DND-41 (cell line): ENCODE measurements around the gene SMARCB1.

Experiments
- CTCF ChIP-seq: IDR thresholded peaks from 2 replicates; pipeline ENCODE4 v1.5.1; 2012; ENCODE audit warnings: borderline replicate concordance, low read length, moderate library complexity, mild to moderate bottlenecking; ENCODE audit not compliant: poor library complexity, severe bottlenecking; ENCODE audit errors: extremely low read depth
- EZH2 ChIP-seq: IDR thresholded peaks from 3 replicates; pipeline ENCODE4 v1.6.1; 2012; ENCODE audit warnings: borderline replicate concordance, low read depth, mild to moderate bottlenecking, moderate library complexity, low read length, inconsistent platforms; ENCODE audit not compliant: severe bottlenecking

DNA sequence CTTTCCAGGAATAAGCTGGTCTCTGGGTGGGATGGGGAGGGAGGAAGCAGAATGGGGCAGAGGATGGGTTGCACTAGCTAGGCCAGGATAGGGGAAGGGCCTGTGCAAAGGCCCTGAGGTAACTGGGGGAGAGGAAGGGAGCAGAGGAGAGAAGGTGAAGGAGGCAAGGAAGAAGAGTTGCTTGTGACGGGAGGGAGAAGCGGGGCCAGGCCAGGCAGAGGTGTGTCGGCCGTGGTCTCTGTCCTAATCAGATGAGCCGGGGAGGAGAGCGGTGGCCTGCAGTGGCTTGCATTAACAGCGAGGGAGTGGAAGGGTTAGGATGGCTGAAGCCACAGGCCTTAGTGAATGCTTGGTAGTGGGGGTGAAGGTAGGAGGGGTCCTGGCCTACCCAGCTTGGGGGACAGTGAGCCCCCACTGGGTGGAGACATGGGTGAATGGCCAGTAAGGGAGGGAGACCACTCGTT is 58.0 kb downstream of the SMARCB1 start:
- TF ChIP-seq CTCF (no peak), EZH2 (no peak)
